Activated T-cell treated with anti-CD3 and anti-CD28 coated beads, Interleukin-2, amount 50 U/mL, for 1 hour (primary cell): ENCODE results near the gene PPP2R1B.
"Not testable (repeated sequence)": the region's sequence is repeated elsewhere in the genome, so short reads cannot be mapped to it uniquely, and the experiment has no call there.

Experiments
- DNase-seq: peaks from one replicate; pipeline ENCODE4 v3.0.0-alpha.2; 2020

PPP2R1B gene

GRCh38 chr11:111782109-111782741 lies 16.0 kb upstream of the PPP2R1B start:
- no peak for DNase-seq

DNA sequence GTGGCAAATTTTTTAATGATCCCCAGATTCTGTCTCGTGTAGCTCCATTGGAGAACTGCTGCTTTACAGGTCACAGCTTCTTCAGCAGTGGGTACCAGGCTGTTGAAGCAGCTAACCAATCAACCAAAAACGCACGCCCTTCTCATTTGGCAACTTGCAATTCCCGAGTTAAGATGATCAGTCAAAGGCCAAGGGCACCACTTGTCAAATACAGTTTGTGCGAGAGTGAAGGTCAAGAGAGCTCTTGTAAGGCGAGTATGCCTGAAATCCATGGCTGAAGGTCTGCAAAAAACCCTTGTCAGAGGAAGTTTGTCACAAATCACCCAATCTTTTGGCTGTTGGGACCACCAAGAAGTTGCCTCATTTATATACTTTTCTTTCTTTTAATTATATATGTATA lies 12.9 kb upstream of the PPP2R1B start:
- DNase-seq: no peak

DNA sequence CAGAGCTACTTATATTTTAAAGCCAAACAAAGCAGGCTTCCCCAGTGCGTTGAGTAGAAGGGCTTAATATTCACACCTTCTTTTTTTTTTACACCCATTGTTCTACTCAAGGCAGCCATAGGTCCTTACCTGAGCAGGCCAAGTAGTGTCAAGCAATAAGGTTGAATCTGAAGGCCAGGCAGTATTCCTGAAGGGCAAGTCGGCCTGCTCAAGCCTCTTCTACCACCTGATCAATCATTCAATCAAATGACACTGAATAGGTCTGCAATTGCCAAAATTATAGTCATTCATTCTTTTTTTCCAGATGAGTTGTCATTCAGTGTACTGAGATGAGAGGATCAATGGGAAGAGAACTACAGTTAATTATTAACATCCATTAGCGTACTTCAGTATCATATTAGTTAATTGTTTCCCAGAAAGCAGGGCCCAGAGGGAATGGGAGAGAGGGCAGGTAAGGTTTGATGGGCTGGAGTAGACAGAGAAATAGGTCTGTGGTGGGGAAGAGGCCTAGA lies 11.9 kb upstream of the PPP2R1B start:
- DNase-seq: no peak

DNA sequence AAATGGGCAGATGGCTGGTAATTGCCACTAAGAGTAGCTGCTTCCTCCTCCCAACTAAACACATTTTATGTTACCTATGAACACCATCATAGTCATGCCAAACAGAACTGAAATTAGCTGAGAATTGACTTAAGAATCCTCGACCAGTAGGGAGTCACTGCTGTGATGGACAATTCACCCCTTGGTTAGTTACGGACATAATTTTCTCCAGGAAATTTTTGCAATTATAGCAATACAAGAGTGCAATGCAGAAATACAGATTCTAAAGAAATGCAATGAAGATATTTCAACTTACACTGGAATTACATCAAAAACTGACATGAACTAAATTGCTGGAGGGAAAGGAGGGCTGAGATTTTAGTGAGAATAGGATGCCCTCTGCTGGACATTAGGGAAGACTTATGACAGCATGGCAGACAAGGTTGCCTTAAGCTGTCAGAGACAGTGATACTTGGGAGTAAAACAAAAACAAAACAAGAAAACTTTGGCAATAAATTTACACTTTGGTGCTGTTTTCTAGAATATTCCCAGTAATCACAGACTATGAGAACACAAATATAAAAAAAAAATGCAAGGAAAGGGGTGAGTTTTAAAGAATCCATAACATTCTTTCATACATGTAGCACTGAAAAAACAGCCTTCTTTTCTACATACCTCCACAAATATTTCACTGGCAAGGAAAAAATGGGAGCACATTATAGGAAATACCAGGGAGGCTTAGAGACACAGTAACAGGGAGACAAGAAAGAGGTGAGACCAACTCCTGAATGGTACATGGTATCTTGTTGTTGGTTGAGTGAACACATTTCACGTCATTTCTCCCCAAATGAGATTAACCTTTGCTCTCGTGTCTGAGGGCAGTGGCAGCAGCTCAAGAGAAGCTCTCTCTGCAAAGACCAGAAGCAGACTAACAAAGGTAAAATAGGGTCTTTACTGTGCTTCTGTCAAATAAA lies 11.2 kb upstream of the PPP2R1B start:
- no peak for DNase-seq

DNA sequence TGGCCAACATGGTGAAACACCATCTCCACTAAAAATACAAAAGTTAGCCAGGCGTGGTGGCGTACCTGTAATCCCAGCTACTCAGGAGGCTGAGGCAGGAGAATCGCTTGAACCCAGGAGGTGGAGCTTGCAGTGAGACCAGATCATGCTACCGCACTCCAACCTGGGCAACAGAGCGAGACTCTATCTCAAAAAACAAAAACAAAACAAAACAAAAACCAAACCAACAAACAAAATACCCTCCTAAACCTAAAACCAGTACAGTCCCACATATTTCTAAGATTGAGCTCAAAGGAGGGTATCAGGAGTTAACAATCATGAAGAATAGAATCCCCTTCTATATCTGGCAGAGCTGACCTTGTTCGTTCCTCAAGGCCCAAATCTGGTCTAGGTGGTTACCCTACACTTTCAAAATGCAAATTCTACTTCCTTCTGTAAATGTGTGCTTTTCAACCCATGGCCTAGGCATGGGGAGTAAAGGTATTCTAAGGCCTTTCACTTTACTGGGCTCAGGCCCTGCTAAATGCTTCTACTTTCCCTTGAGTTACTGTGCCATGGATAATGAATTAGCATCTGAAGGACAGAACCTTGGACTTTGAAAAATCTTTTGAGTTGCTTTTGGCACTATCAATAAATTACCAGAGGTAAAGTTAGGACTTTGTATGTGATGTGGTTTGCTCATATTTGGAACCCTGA lies 10.4 kb upstream of the PPP2R1B start:
- DNase-seq: no peak

GRCh38 chr11:111774955-111775710 lies 8.9 kb upstream of the PPP2R1B start:
- DNase-seq: no peak

GRCh38 chr11:111772535-111772934 lies 6.3 kb upstream of the PPP2R1B start:
- no peak for DNase-seq

GRCh38 chr11:111771205-111771604 lies 5.0 kb upstream of the PPP2R1B start:
- DNase-seq: not testable (repeated sequence)

DNA sequence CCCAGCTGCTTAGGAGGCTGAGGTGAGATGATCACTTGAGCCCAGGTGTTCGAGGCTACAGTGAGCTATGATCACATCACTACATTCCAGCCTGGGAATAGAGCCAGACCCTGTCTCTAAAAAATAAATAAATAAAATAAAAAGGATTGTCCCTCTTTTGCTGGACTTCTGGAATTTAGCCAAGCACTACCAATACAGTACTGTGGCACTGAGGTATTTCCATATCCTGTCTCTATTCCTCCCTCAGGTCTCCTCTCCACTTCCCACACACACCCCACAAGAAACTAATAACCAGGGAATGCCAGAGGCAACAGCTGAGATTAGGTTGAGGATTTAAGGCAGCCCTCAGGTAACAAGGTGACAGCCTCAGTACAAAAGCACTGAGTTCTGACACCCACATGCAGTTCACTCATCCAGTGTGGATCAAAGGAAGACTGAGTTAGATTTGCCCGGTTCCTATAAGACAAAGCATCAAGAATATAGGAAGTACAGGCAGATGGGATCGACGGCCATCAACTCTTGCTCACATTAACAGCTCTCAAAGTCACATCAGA lies 4.5 kb upstream of the PPP2R1B start:
- no peak for DNase-seq

DNA sequence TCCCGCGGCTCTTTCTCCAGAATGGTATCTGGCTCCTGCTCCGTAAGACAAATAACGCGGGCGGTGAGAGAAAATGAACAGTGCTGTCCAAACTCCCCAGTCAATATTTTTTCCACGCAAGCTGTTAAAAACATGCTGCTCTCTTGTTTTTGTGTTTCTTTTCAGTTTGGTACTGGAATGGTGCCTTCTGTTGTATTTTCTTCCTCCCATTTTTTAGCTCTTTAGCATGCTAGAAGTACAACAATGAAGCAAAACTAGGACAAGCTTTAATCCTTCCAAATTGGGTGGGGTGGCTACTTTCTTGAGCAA lies 599 bp upstream of the PPP2R1B start:
- no peak for DNase-seq

DNA sequence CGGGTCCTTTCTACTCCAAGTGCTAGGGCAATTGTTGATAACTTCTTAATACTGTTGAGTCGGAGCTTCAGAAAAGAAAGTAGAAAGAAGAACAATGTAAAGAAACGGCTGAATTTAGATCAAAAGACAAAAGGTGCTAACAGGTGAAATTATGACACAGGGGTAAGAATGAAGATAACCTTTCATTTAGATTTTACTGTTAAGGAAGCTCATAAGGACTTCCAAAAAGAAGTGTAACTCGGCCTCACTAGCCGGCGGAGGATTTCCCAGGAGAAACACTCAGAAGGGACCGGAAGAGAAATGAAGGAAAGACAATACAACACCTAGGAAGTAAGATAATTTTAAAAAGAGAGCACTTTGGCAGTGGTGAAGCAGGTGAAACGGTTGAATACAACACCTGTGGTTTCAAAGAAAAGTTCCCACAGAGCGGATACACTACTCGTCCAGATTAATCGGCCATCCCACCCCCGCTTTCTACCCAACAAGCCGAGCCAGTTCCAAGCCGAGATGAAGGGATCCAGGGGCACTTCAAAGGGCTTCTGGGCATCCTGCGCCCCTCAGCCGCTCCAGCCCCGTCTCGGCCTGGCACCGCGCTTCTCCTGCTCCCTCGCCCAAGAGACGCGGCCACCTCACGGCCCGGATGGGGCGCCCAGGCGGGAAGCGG lies 737 bp downstream of the PPP2R1B start:
- DNase-seq: no peak

- DNase-seq: no peak
Measured at GRCh38 chr11:111764621-111765020, 1.6 kb downstream of the PPP2R1B start.

GRCh38 chr11:111762981-111763643 lies 3.1 kb downstream of the PPP2R1B start:
- DNase-seq: no peak

- DNase-seq: no peak
Measured at GRCh38 chr11:111762526-111762925, 3.7 kb downstream of the PPP2R1B start.

- no peak for DNase-seq
Measured at GRCh38 chr11:111761036-111761435, 5.2 kb downstream of the PPP2R1B start.

DNA sequence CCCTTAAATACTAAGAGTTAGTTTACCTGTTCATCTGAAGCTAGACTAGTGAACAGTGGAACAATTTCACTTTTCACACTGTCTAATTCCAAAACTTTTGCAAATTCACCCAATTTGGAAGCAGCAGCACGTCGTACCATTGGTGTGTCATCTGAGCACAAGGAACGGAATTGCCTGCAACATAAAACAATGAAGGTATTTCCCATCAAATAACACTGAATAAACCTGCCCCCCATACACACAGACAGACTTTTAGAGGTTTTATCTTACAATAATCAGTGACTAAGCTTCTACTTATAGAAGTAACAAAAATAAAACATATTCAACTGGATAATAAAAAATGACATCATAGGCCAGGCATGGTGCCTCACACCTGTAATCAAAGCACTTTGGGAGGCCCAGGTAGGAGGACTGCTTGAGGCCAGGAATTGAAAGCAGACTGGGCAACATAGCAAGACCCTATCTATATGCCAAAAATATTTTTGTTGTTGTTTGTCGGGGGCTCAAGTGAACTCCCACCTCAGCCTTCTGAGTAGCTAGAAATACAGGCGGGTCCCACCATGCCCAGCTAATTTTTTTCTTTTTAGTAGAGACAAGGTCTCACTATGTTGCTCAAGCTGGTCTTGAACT lies 6.3 kb downstream of the PPP2R1B start:
- DNase-seq: no peak

DNA sequence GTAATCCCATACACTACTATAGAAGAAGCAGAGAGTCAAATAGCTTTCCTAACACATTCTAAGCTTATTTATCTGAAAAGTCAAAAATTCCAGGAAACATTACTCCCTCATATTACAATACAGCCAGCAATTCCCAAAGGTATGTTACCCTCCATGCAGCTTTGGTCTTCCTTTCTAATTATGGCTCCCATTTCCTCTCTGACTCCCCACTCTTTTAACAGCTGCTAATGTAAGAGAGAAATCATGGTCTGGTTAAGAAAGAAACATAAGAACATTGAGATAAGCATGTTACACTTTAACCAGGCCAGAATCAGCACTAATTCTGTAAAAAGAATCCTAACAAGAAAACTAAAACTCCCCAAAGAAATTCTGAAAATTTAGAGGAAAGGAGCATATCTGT lies 6.8 kb downstream of the PPP2R1B start:
- no peak for DNase-seq

- no peak for DNase-seq
Measured at GRCh38 chr11:111756097-111756496, 10.1 kb downstream of the PPP2R1B start.

- DNase-seq: no peak
Measured at GRCh38 chr11:111749646-111750045, 16.5 kb downstream of the PPP2R1B start.

- DNase-seq: no peak
Measured at GRCh38 chr11:111748035-111748804, 18.0 kb downstream of the PPP2R1B start.
